Anterior cingulate cortex (tissue), 58 donors: ENCODE data around the gene ARPC5L.
A peak's percentile ranks its signal among the peaks of the same experiment; 100 is the strongest.

Source experiments
- DNase-seq, 58 donors: peaks; one replicate each; lab custom pipeline; 2025; lab: John Stamatoyannopoulos, UW

ARPC5L gene

GRCh38 chr9:124859803-124860581, 1.9 kb upstream of the ARPC5L start:
- DNase-seq: no peak

DNA sequence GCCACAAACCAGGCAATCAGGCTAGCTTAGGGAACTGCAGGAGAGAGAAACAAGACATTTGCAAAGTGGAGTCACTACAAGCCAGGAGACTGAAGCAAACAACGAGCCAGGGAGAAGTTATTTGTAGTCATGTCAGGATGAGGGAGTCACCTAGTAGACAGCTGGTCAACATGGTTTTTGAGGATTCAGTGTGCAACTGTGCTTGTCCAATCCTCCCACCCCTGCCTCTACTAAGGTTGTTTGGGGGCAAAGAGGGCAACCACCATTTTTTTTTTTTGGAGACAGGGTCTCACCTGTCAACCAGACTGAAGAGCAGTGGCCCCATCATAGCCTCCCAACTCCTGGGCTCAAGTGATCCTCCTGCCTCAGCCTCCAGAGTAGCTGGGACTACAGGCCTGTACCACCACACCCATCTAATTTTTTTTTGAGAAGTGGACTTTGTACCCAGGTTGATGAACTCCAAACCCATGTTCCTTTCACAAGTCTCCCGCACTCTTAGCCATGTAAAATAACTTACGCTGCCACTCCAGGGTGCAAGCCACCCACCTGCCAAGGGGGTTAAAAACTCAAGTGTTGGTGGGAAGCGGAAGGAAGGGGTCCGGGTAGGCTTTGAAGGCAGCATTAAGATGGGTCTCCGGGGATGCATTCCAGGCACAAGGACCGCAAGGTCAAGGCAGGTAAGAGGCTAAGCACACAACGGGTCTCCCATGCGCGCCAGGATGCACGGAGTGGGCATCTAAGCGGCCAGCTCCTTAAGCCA, 1.2 kb upstream of the ARPC5L start:
- DNase-seq: no peak

DNA sequence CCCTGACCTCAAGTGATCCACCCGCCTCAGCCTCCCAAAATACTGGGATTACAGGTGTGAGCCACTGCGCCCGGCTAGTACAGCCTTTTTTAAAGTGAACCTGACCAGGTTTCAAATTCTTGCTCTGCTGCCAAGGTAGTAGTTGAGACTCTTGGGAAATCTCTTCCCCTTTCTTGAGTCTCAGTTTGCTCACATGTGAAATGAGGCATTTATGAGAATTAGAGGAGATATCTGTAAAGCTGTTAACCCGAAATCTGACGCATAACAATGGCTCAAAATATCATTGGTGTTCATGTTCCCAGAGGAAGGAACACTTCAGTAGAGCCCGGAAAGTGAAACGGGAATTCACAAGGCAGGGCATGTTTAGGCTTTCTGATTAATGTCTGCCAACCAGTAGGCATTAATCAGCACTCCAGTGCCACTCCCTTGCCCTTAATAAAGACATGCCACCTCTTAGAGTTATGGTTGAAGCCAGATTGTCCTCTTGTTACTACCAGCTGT, 1.5 kb downstream of the ARPC5L start:
- no peak for DNase-seq

DNA sequence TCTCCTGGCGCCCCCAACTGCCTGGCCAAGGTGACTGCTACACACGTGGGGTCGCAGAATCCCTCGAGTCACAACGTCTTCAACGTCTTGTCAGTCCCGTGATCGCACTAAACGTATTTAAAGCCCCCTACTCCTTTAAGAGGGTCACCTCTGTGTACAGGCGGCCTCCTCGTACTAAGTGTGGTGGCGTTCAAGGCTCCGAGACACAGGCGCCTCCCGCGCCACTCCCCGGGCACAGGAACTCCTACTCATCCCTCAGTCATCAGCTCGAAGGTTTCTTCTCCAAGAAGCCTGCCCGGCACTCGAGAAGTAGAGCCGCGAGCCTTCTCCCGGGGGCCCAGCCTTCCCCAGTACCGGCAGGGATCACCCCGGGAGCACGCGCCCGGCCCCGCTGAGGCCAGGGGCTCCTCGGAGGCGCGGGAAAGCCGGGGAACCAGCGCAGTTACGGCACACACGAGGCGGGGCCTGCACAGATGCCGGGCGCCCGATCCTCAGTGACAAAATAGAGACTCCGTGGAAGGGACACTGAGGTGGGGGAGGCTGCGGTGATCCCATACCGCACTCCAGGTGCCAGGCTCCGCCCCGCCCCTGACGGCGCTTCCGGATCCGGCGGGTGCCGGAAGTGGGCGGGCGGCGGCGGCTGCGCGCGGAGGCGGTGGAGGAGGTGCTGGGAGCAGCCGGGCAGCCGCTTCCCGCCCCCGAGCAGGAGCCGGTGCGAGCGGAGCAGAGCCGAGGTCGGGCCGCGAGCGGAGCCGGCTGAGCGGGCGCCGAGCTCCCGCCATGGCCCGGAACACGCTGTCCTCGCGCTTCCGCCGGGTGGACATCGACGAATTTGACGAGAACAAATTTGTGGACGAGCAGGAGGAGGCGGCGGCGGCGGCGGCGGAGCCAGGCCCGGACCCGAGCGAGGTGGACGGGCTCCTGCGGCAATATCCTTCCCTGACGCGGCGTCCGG, 6.9 kb downstream of the ARPC5L start:
- peak; percentile 17 to 89 (median 78) for DNase-seq

GRCh38 chr9:124869466-124869985, 7.6 kb downstream of the ARPC5L start:
- no peak for DNase-seq

- DNase-seq: peak in 4 of 58 donors; percentile 7 to 50 (median 33)
These were observed 8.1 kb downstream of the ARPC5L start for GRCh38 chr9:124869986-124870560.

GRCh38 chr9:124870723-124871122, 8.8 kb downstream of the ARPC5L start:
- no peak for DNase-seq

GRCh38 chr9:124871156-124871561, 9.2 kb downstream of the ARPC5L start:
- DNase-seq: no peak

DNA sequence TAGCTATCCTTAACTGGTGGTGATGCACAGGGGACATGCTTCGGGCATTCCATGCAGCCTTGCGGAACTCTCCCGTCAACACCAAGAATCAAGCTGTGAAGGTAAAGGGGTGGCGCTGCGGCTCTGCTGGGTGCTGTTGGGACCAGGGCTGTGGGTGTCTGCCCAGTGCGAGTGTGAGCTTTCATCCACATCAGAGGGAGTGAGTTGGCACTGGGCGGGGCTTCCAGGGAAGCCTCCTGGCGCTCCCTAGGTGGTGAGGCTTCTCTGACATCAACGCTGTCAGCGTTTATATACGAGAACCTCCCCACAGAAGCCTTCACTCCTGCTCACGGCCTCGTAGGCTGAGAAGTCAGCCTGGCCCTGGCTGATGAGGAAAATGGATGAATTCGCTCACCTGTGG, 11.7 kb downstream of the ARPC5L start:
- peak in 20 of 58 donors; percentile 12 to 59 (median 32) for DNase-seq

DNA sequence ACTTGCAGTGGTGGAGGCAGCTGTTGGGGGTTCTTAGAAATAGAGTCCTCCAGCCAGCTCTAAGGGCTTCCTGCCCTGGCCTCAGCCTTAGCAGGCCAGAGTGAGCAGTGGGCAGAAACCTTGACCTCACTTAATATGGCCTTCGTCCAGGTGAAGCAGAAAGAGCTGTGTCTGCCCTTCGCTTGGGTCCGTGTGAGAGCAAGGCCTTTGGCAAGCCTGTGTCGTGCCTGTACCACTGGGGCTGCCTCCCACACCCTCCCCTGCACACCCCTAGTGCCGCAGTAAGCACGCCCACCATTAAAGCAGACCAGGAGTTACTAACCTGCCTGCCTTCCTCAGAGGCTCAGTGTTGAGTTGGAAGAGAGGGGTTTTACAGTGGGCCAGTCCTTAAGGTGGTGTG, 13.6 kb downstream of the ARPC5L start:
- no peak for DNase-seq

DNA sequence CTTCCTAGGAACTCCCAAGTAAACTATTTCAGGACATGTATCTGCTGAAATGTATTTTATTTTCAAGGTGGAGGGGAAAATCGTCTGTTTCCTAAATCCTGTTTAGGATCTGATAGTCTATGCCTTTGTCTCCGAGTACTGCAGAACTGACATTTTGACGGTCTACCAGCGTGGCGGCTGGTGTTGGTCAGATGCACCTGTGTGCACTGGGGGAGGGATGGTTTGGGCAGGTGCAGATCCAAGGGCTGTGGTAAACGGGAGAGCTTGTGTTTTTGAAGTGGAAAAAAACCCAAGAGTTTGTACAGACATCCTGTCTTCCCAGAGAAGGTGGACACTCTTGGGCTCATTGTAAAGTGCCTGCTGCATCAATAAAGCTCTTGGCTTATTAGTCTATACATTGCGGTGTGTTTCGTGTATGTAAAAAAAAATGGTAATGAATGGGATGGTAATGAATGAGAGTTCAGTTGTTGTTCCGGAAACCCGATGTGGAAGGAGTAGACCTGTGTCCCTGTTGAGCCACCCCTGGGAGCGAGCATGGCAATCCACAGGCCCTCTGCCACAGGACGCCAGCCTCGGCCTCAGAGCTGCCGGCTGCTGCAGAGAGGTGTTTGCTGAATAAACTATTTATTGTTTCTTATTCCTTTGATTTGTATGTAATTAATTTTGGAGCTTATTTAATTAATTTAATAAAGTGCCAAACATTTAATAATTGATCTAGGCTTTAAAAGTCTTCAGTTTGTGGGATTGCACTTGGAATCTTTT, 15.3 kb downstream of the ARPC5L start:
- no peak for DNase-seq

DNA sequence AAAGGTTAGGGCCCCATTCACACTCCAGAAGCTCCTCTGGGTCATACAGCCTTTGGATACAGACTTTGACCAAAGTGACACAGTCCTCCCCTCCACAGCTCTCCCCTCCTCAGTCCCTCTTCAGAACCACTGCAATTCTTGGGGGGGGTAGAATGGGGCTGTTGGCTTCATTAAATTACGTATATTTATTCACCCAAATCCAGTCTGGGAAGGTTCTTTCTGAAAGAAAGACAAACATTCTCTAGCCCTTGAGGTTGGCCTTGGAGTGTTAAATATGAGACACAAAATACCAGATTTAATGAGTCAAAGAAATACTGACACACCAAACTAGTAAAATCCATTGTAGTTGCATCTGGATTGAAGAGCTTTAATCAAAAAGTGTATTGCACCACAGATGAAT, 16.1 kb downstream of the ARPC5L start:
- no peak for DNase-seq

DNA sequence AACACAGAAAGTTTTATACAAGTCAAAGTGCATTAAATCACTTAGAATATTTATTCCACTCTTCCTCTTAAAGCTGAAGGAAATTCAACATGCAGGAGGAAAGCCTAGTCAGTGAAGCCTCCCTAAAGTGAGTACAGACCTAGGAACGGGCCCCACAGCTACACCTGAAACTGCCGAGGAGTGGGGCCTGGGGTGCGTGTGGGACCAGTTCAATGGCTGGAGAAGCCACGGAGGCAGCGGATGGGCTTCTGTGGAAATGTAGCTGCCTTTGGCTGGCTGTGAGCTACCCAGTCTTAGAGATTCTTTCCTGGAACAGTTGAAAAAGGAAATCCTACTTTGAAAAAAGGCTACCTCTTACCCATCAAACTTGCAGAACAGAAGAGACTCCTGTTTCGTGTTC, 16.6 kb downstream of the ARPC5L start:
- no peak for DNase-seq

DNA sequence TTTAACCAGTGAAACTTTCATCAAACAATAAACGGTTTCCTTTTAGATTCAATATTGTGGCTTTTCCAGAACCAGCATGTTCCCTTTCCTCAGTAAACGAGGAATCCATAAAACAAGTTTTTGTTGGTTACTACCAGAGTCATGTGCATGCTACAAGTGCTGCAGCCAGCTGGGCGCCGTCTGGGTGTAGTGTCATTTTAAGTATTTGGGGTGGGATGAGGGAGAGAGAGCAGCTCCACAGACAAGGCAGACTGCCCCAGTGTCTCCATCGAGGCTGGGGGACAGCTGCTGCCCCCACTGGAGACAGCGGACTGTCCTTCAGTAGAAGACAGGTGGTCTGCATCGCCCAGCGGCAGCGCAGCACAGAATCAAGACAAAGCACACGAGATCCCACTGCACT, 17.3 kb downstream of the ARPC5L start:
- DNase-seq: no peak

DNA sequence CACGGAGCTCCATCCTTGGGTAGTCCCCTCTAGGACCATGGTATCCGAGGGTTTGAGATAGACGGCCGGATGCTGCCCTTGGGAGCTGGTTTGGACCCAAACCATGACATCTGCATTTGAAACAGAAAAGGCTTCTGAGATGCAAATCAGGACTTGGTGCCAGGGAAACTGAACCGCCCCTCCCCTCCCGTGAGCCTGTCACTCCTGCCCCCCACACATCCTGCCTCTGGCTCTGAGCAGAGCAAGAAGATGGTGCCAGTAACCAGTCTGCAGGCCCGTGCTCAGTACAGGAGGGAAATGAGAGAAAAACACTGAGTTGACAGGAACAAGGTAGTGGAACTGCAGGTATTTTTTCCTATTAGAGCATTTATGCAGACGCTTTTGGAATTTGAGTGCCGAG, 18.6 kb downstream of the ARPC5L start:
- DNase-seq: peak in 14 of 58 donors; percentile 8 to 39 (median 26)

GRCh38 chr9:124881138-124881743, 19.3 kb downstream of the ARPC5L start:
- no peak for DNase-seq

DNA sequence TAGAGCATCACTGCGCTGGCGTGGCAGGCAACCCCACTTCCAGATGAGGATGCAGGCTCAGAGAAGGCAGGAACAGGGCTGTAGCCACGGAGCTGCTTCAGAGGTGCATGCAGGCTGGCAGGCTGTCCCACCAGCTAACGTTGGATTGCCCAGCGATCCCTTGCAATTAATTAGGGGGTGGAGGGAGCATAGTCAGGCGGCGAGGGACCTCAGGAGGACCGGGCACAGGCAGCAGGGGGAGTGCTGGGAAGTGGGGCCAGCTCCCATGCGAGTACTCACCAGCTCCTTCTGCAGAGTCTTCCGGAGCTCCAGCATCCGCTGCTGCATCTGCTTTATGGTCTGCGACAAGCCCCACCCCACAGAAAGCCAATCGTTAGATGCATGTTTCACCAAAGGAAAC, 20.3 kb downstream of the ARPC5L start:
- DNase-seq: no peak

DNA sequence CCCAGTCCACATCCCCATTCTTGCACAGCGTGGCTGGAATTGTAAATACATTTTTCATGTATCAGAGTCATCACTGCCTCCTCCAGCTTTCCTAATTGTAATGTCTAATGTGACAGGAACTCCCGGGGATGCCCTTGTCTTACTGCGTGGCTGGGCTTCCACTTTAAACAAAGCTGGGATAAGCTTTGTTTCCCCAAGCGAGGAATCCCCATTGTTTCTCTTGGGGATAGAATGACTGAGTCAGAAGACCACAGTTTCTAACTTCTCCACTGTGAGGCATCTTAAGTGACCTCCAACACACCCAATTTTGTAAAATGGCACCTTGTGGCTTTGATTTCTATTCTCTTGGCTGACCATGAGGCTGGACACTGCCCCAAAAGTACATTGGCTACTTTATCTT, 22.4 kb downstream of the ARPC5L start:
- no peak for DNase-seq

GRCh38 chr9:124885551-124885950, 23.6 kb downstream of the ARPC5L start:
- DNase-seq: no peak
